ENCODE data around the gene PRR15L. TPM values are rescaled to one million over a fixed set of nuclear protein-coding genes. Genes with fewer than 3 reads are reported as not detected.

PRR15L gene
- total RNA-seq, 1 experiment from 2014 or later, result not detected

DNA sequence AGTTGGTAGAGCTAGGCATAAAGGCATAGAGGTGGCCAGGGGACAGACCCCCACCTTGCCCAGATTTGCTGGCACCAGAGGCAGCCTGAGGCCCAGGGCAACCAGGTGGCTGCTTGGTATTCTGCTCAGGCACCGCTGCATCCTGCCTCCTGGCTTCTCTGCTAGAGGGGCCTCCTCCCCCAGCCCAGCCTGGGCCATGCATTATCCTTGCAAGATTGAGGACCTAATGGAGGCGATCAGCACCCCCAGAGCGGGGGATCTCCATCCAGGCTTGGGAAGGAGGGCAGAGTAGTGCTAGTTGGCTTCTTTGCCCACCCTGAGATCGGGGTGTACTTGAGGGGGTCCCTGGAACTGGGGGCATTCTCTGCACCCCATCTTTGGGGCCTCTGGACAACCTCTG lies 37.0 kb upstream of the PRR15L start:
- Mint-ChIP-seq H3K27me3 (ENCODE audit: low read depth) (peaks cover 1% of the 10 kb centered on the region), H3K9me3 (no peaks in the 10 kb centered on the region; a peak in 1 of 5 replicates), H3K4me3 (no peak overlapping the region), H3K36me3 (ENCODE audit: insufficient read depth in 1 of 3, low read depth in 3 of 3) (no peaks in the 10 kb centered on the region), H3K4me1 (peaks cover 56 to 64% of the 10 kb centered on the region in 2 experiments), H3K27ac (peak overlapping the region in 1 of 3 experiments; percentile 68; a peak in 2 of 7 replicates)
- Histone ChIP-seq H3K27ac (ENCODE audit: insufficient read length, low read depth, low read length) (no peak overlapping the region), H2AFZ (ENCODE audit: low read length) (no peak overlapping the region), H2BK120ac (ENCODE audit: low read depth, low read length, poor library complexity, severe bottlenecking) (no peak overlapping the region), H3K27me3 (ENCODE audit: insufficient read depth, low read length) (no peaks in the 10 kb centered on the region), H2BK12ac (ENCODE audit: insufficient read length, low read depth, low read length) (no peak overlapping the region), H3T11ph (ENCODE audit: low read length) (no peak overlapping the region), H3K9ac (ENCODE audit: extremely low read depth, insufficient read length, low read length) (no peak overlapping the region), H4K91ac (ENCODE audit: insufficient read length, low read depth, low read length) (no peak overlapping the region), H2BK5ac (ENCODE audit: insufficient read length, low read length) (no peak overlapping the region), H3K4me1 (ENCODE audit: insufficient read depth, low read length) (peaks cover 4% of the 10 kb centered on the region; the same call in 1 of the 2 replicates), H3K9me3 (ENCODE audit: control insufficient read depth, low read depth, low read length) (no peaks in the 10 kb centered on the region), H2AK5ac (ENCODE audit: insufficient read length, low read length) (no peak overlapping the region), H2BK15ac (ENCODE audit: low read depth, low read length) (no peak overlapping the region), H4K20me1 (ENCODE audit: control insufficient read depth, insufficient read depth, insufficient read length) (no peaks in the 10 kb centered on the region), H3K23me2 (ENCODE audit: insufficient read length, low read depth, low read length, poor library complexity, severe bottlenecking) (no peaks in the 10 kb centered on the region), H3K4ac (ENCODE audit: low read depth, low read length) (no peak overlapping the region), H4K8ac (replicated peaks; ENCODE audit: insufficient read length, low read depth, low read length) (no peak overlapping the region), H3K23ac (ENCODE audit: insufficient read length, low read depth, low read length) (no peak overlapping the region), H3K79me2 (ENCODE audit: insufficient read depth, low read length) (no peaks in the 10 kb centered on the region), H3K18ac (ENCODE audit: insufficient read length, low read depth, low read length) (no peak overlapping the region), H2BK20ac (ENCODE audit: low read depth, low read length, poor library complexity, severe bottlenecking) (no peak overlapping the region), H4K5ac (ENCODE audit: insufficient read length, low read depth, low read length) (no peak overlapping the region), H3K79me1 (ENCODE audit: insufficient read depth, low read depth, low read length, poor library complexity, severe bottlenecking) (no peaks in the 10 kb centered on the region), H3K56ac (ENCODE audit: insufficient read length, low read depth, low read length) (no peak overlapping the region), H3K14ac (ENCODE audit: insufficient read depth, low read length) (no peak overlapping the region), H3K4me2 (ENCODE audit: insufficient read depth, insufficient read length, low read length) (no peak overlapping the region)
- TF ChIP-seq, protein P1, sequence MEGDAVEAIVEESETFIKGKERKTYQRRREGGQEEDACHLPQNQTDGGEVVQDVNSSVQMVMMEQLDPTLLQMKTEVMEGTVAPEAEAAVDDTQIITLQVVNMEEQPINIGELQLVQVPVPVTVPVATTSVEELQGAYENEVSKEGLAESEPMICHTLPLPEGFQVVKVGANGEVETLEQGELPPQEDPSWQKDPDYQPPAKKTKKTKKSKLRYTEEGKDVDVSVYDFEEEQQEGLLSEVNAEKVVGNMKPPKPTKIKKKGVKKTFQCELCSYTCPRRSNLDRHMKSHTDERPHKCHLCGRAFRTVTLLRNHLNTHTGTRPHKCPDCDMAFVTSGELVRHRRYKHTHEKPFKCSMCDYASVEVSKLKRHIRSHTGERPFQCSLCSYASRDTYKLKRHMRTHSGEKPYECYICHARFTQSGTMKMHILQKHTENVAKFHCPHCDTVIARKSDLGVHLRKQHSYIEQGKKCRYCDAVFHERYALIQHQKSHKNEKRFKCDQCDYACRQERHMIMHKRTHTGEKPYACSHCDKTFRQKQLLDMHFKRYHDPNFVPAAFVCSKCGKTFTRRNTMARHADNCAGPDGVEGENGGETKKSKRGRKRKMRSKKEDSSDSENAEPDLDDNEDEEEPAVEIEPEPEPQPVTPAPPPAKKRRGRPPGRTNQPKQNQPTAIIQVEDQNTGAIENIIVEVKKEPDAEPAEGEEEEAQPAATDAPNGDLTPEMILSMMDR (conservative IDR thresholded peaks at IDR 0.05), result no peak
- no CpG with 5 or more reads among the region's 4 CpGs for WGBS (ENCODE audit: extremely low coverage, insufficient read length, low lambda C conversion rate)
- no peak for DNase-seq
